Activated CD4-positive, CD25-positive, alpha-beta regulatory T cell treated with anti-CD3 and anti-CD28 coated beads, Interleukin-2, amount 50 U/mL, for 16 hours (primary cell): Measurements from ENCODE around the gene ZNF438.
"Not testable (repeated sequence)": the region's sequence is repeated elsewhere in the genome, so short reads cannot be mapped to it uniquely, and the experiment has no call there.

Experiments used
- DNase-seq: peaks from one replicate; pipeline ENCODE4 v3.0.0-alpha.2; 2020; ENCODE audit warnings: low read depth, low spot score

The ZNF438 gene

DNA sequence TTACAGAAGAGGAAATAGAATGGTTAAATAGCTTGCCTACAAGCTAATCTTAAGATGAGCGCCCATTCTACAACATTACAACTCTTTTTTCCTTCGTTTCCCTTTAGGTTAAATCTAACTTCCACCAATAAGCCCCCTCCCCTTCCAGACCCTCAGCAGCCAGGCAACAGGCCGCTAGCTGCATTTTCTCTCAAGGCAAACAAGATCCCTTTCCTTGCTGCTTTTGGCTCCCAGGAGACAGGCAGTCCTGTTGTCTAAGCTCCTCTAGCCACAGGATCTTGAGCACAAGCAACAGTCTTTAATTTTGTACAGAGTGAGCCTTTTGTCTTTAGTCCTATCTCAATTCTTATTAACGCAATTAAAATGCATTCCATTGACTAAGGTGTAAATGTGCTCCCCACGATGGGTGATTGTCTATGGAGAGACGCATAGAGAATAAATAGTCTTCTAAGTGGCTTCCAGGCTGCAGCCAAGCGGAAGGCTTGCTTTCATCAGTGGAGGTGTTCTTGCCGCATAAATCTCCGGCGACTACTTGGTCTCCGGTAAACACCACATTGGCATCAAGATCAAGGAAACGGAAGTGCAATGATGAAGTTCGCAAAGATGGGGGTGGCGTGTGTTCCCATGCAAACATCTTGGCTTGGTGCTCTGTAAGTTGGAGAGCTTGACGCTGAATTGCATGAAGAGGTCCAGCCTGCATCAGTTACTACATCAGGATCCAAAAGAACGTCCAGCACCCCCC is 220.2 kb downstream of the ZNF438 start:
- DNase-seq: no peak

DNA sequence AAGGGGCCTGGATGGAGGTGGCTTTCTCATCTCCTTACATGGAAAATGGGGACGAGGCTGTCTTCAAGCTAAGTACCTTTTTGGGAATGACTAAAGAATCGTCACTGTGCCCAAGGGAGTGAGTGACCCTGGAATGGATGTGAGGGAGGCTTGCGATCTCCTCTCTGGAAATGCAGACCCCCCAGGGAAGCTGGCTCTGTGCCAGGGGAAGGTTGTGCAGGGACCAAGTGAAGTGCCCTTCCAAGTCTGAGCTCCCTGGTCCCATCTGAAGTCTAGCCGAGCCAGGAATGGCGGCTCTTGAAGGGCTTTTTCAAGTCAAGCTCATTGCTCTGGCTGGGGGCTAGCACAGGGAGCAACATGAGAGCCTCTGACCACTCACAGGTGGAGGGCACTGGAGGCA is 221.2 kb downstream of the ZNF438 start:
- no peak for DNase-seq

DNA sequence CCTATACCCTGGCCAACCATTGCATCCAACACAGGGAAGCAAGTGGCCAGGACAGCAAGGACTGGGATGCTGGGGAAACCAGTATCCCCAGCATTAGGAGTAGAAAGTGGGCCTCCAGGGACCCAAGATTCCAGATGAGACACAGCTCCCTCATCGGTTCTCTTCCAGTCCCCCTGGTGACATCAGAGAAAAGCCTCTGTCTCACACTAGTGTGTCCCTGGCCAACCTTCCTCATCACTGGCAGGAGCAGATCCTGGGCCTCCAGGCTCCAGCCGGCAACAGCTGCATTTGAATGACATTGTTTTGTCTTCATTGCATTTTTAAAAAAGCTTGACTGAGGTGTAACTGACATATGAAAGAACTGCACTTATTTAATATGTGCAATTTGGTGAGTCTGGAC is 224.8 kb downstream of the ZNF438 start:
- no peak for DNase-seq

DNA sequence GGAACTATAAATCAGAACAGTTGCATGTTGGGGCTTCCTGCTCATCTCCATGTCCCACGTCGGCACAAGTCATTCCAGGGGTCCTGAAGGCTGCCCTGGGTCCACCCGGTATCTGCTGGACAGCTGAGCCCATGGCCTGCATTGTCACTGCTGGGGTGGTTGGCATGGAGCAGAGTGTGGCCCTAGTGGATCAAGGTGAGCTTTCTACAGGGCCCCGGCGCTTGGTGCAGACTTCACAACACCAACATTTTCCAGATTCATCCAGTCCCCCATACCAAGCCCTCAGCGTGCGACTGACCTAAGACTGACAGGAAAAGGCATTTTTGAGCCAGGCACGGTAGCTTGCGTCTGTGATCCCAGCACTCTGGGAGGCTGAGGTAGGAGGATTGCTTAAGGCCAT is 226.6 kb downstream of the ZNF438 start:
- DNase-seq: no peak

DNA sequence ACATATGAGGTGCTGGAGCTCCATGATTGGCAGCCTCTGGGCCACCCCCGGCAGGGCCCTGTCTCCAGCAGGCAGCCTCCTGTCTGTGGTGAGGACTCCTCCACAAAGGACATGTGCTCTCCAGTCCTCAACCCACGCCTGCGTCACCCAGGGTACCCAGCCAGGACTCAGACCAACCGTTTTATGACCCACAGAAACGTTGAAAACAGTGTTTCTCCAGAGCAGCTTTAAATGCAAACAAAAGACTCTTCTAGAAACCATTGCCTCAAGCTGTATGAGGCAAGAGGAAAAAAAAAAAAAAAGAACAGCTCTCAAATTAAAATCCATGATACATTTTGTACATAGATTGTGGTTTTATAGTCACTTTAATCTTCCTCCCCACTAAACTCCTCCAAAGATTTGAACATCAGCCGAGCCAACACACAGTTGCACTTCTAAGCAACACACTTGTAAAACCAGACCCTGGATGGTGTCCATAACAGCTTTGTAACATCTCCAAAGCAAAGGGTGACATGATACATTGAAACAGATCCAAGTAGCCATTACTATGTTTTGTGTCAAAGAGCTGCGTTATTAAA is 227.1 kb downstream of the ZNF438 start:
- no peak for DNase-seq

DNA sequence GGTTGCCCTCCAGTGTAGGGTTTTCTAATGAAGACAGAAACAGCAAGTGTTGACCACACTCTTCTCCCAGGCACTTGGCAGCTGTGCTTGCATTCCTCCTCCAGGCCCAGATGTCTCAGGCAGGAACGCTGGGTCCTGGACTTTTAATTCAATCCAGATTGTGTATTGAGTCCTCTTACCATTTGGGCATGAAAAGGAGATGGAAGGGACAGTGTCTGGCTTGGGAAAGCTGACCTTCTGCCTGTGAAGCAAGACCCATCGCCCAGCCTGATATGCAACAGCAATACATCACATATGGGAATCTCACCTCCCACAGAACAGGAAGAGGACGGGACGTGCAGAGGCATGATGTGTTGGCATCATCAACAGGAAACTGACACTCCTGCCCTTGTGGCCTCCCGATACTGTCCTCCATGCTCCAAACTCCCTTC is 227.8 kb downstream of the ZNF438 start:
- no peak for DNase-seq

DNA sequence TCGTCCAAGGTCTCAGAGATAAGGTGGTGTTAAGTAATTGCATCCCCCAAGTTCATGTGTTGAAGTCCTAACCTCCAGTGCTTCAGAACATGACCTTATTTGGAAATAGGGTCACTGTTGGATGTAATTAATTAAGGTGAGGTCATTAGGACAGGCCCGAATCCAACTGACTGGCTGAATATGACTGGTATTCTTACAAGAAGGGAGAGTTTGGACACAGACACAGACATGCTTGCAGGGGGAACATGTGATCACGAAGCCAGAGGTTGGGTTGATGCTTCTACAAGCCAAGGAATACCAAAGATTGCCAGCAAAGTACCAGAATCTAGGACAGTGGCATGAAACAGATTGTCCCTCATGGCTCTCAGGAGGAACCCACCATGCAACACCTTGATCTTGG is 228.6 kb downstream of the ZNF438 start:
- no peak for DNase-seq

DNA sequence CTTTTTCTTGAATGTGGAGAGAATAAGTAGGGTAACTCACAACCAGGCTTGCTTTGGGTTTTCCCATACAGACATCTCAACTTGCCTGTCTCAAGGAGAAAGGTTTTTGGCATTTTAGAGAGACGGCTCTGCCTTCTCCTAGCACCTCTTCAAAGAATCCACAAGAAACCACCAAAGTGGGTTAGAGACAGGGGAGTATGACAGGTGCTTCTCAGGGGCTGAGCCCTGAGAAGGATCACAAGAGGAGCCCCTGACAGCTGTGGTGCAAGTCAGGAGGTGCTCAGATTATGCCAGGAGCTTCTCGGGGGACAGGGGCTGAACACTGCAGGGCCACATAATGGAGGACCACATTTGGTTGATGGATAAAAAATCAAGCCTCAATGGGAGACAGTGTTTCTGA is 231.3 kb downstream of the ZNF438 start:
- no peak for DNase-seq

DNA sequence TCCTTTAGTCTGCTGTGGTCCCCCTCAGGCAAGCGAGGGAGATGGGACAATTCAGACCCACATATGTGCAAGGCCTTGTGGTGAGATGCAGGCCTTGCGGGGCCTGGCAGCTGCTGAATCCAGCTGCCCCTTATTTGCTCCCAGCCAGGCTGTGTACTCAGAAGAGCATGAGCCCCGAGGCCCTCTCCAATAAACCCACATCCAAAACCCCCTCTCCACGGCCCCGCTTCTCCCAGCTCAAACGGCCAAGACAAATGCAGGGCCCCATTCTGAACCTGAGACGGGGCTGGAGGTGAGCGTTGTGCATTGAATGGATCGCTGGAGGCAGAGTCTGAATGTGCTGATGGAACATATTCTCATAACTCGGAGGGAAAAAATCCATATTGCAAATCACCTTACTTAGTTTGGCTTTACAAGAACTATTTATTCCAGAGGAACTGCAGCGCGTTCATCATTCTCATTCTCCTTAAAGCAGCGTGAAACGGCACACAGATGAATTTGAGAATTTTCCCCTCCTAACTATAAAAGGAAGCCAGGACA is 232.9 kb downstream of the ZNF438 start:
- DNase-seq: no peak

DNA sequence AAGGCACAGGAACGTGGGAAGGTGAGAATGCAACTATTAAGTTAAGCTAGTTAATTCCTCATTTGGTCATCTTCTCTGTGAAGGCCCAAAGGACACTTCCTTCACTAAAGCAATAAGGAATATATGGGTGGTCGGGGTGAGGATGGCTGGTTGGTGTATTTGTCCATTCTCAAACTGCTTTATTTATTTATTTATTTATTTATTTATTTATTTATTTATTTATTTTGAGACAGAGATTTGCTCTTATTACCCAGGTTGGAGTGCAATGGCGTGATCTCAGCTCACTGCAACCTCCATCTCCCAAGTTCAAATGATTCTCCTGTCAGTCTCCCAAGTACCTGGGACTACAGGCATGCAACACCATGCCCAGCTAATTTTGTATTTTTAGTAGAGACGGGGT is 236.6 kb downstream of the ZNF438 start:
- DNase-seq: not testable (repeated sequence)
